GM18519 (cell line): Measurements from ENCODE around the gene CPLX1.

Experiments
- ATAC-seq: cut with Tn5 transposase; IDR thresholded peaks from one replicate; pipeline ENCODE4 v1.9.1; 2021; ENCODE audit warnings: mild to moderate bottlenecking, moderate library complexity; ENCODE audit not compliant: unreplicated experiment, low FRiP score

The CPLX1 gene

DNA sequence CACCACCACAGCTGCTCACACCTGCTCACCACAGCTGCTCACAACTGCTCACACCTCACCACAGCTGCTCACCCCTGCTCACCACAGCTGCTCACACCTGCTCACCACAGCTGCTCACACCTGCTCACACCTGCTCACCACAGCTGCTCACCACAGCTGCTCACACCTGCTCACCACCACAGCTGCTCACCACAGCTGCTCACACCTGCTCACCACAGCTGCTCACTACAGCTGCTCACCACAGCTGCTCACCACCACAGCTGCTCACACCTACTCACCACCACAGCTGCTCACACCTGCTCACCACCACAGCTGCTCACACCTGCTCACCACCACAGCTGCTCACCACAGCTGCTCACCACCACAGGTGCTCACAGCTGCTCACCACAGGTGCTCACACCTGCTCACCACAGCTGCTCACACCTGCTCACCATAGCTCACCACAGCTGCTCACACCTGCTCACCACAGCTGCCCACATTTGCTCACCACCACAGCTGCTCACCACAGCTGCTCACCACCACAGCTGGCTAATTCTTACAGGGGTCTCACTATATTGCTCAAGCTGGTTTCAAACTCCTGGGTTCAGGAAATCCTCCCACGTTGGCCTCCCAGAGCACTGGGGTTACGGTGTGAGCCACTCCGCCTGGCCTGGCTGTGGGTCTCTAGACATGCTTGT lies 30.4 kb upstream of the CPLX1 start:
- no peak for ATAC-seq

DNA sequence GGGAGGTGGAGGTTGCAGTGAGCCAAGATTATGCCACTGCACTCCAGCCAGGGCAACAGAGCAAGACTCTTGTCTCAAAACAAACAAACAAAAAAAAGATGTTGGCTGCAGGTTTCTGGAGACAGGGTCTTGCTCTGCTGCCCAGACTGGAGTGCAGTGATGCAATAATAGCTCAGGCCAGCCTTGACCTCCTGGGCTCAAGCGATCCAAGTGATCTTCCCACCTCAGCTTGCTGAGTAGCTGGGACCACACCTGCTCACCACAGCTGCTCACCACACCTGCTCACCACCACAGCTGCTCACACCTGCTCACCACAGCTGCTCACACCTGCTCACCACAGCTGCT lies 29.9 kb upstream of the CPLX1 start:
- no peak for ATAC-seq

- ATAC-seq, result no peak
Observed at GRCh38 chr4:854356-854755, 28.4 kb upstream of the CPLX1 start.

DNA sequence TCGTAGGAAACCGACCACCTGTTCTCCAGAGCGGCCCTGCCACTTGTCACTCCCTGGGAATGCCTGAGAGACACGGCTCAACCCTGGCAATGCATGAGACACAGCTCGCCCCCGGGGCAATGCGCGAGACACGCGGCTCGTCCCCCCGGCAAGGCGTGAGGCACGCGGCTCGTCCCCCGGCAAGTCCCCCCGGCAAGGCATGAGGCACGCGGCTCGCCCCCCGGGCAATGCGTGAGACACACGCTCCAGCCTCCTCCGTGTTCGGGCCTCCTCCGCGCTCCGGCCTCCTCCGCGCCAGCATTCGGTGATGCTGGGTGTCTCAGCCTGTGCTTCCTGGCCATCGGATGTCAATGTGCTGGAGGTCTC lies 27.5 kb upstream of the CPLX1 start:
- no peak for ATAC-seq

- no peak for ATAC-seq
Observed at GRCh38 chr4:851701-852430, 25.9 kb upstream of the CPLX1 start.

- no peak for ATAC-seq
Observed at GRCh38 chr4:850323-850945, 24.5 kb upstream of the CPLX1 start.

DNA sequence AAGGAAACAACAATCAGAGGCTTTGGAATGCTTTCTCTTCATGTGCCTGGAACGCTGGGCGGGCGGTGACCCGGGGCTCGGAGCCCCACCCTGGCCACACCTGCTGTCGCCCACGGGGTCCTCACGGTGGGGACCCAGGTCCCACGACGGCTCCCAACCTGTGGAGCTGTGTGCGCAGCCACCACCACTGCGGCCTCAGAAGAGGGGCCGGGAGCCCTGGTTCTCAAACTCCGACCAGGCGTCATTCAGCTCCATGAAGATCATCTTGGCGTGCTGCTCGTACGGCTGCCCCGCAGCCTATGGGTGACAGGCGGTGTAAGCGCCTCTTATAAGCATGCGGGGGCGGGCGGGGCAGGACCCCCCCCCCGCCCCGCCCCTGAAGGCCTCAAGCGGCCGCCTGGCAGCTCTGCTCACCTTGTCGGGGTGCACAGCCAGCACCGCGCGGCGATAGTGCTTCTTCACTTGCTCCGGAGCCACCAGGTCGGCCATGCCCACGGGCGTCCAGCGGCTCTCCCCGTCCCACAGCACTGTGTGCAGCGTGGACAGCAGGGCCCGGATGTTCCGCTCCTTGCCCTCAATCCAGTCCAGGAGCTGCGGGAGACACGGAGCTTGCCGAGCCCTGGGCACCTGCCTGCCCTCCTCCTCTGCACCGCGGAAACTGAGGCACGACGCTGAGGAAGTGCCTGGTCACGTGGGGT lies 23.7 kb upstream of the CPLX1 start:
- ATAC-seq, result no peak

DNA sequence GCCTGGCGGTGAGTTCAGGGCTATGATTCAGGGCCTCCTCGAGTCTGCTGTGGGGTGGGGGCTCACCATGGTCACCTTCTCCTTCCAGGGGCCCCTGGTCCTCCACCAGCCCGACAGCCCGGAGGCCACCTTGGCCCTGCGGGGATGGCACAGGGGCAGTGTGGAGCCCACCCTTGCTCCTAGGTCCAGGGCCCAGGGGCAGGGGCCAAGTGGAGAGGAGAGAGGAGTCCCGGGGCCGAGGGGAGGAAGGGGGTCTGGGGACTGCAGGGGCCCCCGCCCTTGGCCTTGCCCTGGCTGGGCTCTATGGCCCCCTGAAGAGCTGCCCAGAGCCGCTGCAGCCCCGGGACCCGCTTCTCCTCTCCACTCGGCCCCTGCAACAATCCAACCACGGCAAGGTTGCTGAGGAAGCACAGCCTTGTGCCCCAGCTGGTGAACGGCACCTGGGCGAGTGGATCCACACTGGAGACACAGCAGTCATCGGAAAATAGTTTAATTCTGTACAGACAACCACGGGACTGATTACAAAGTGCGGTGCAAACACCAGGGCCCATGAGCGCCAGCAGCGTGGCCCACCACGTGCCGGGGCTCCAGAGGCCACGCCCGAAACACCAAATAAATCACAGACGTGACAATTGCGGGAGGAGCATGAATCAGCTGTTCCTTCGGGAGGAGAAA lies 23.0 kb upstream of the CPLX1 start:
- no peak for ATAC-seq

DNA sequence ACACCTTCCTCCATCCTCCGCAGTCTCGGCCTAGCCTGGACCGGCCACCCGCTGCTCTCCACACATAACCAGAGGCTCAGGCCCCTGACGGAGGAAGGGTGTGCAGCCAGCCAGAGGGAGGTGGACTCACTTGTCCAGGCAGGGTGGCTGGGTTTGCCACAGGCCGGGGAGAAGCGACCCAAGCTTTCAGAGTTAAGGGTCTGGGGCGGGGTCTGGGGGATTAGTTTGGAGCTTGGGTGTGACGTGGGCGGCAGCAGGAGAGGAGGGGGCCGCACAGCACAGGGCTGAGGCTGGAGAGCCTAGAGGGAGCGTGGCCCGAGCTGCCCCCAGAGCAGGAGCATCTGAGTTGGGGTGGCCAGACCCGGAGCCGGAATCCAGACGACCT lies 22.4 kb upstream of the CPLX1 start:
- no peak for ATAC-seq

GRCh38 chr4:845836-846251 lies 19.9 kb upstream of the CPLX1 start:
- no peak for ATAC-seq

GRCh38 chr4:845233-845835 lies 19.4 kb upstream of the CPLX1 start:
- ATAC-seq, result no peak

DNA sequence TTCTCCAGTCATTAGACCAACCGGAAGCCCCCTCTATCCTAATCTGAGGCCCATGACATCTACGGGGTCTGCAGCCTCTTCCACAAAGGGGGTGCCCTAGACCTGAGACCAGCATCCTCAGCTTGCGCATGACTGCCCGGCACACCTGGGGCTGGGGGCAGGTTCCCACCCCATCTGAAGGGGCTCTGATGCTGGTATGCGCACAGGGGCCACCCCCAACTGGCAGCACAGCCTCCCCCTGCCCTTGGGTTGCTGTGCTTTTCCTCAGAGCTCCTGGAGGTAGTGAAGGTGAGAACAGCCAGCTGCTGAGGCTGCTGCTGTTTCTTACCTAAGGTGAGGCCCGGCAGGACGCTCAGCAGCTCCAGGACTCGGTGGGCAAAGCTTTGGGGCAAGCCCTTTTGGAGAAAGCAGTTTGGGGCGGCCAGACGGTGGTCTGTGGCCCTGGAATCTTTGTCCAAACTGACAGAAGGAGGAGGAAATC lies 18.9 kb upstream of the CPLX1 start:
- ATAC-seq, result no peak

GRCh38 chr4:839675-840443 lies 13.9 kb upstream of the CPLX1 start:
- no peak for ATAC-seq

DNA sequence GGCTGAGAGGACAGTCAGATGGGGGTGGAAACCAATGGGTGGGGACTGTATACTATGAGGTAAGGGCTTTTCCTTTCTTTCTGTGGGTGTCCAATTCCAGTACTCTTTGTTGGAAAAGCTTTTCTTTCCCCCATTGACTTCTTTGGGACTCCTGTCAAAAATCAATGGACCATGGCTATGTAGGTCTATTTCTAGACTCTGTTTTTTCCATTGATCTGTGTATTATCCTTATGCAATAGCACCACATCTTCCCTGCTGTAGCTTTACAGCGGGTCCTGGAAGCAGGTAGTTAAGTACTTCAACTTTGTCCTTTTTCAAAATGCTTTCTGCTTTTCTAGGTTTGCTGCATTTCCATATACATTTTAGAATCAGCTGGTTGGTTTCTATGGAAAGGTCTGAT lies 11.8 kb upstream of the CPLX1 start:
- ATAC-seq, result no peak

DNA sequence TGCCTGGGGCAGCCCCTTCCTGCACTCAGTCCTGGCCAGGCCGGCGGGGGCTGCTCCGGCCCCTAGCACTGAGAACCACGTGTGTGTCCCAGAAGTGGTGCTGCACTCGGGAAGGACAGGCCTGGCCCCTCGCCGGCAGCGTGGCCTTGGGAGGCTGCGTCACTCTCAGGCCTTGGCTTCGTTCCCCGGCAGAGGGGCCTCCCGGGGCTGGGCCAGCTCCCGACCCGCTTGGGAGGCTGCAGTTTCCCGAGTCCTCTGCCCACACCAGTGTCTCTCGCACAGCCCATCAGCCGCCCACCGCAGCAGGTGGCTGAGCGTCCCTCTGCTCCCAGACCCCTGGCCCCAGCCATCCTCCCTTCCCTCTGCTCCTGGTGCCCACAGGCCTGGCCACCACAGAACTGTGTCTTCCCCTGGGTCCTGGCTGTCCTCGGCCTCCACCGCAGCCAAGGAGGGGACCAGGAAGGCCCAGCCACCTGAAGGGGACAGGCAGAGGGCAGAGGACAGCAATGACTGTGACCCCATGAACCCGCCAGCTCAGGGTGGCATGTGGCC lies 10.9 kb upstream of the CPLX1 start:
- no peak for ATAC-seq

DNA sequence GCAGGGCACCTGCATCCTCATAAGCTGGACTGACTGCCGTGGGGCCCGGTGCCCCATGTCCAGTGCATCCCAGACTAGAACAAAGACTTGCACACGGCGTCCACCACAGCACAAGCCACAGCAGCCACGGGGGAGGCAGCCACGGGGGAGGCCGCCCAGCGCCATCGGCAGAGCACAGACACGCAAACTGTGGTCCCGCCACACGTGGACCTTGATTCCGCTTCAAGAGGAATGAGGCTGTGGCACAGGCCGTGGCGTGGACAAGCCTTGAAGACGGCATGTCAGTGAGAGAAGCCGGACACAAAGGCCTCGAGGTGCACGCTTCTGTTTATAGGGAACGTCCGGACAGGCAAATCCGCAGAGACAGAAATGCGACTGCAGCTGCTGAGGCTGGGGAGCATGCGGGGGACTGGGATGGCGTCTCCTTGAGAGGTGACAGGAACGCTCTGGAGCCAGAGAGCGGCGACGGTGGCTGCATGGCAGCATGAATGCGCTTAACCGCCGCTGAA lies 10.1 kb upstream of the CPLX1 start:
- no peak for ATAC-seq

DNA sequence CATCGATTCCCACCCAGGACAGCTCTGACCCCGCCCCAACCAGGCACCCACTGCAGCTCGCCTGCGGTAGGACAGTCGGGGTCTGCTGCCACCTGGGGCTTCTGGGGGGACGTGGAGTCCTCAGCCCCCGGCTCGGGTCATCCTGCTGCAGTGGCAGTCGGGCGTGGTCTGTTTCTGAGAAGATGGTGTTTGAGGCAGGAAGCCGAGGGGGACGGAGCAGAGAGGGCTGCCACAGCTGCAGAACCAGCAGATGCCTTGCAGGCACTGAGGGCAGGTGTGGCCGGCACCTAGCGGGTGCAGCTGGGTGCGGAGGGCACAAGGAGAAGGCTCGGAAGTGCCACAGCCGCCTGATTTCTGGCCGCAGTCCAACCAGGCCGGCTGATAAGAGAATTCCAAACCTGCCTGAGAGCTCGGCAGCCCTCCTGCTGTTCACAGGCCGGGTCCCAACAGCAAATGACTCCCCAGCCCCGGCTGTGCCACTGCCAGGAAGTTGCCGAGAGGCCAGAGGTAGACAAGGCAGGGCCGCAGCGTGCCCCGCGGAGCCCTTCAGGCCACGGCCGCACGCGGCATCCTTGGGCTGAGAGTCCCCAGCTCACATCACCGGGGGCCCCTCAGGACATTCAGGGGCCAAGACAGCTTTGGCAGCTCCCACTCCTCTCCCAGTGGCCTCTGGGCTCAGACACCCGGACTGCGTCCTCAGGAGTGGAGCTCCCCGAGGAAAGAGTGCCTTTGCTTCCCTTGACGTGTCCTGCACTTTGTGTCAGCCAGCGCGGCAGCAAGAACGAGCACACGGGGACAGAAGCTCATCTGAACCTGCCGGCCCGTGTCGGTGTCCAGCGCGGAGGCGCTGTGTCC lies 9.4 kb upstream of the CPLX1 start:
- no peak for ATAC-seq
